ENCODE results near the gene RAB3A. TPM values are rescaled to one million over a fixed set of nuclear protein-coding genes. Genes with fewer than 3 reads are reported as not detected.

RAB3A gene
- total and polyA plus RNA-seq, 9 of the 15 experiments (the other 6 are each of a cell fraction or from before 2014, with no cell fraction given), result 0.17 to 5.1 (median 0.90) TPM; not detected in 1

DNA sequence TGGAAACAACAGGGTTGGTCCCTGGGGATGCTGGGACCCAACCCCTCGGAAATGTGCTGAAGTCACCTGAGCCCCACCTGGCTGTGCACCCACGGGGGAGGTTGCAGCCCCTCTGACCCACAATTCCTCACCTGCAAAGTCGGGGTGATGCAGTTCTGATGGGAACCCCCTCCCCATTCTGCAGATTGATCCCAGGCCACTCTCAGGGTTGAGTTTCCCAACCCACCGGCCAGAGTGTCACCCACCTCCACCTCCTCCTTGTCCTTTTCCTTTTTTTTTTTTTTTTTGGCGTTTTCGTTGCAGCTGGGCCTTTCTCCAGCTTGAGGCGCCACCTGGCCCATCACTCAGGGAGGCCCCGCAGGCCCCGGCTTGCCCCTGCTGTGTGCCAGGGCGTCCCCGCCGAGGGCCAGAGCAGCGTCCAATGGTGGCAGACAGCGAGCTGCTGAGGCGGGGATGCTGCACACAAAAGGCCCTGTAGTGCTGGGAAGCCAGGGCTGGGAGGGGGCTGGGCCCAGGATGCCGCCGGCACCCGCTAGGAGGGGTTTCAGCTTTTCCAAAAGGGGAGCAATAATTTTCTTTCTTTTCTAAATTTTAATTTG lies 46.3 kb downstream of the RAB3A start (continued):
- TF ChIP-seq ZBTB9 (CRISPR knock-in tag; IDR thresholded peaks at IDR 0.05), result 0 out of 2 replicates have a peak, but pooled peaks have one; percentile 13

DNA sequence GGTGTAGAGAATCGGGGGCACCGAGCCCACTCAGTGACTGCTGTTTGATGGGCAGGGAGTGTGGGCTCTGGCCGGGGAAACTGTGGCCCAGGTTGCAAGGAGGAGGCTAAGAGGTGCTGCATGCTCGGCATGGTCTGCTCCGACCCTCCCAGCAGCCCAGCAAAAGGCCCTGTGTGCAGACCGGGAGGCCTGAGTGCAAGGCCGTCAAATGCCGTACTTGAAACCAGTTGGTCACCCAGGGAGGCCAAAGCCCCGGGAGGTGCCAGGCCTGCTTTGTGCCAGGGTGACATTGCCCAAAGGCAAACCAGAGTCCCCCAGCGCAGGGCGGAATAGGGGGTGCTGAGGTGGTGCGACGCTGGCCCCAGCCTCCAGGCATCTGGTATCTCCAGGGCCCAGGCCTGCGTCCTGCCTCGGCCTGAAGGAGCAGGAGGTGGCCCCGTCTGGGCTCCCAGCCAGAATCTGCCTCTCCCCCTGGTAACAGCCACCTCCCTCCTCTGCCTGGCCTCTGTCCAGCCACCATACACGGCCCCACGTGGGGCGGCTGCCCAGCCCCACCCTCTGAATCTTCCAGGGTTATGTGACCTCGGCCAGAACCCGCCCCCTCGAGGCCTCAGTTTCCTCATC lies 46.9 kb downstream of the RAB3A start:
- DNase-seq (ENCODE audit: extremely low read depth in 1 of 4, low spot score in 3 of 4) (peak; percentile 89 to 98 (median 92)), ATAC-seq (peak; percentile 60), FAIRE-seq (peak; percentile 98)
- intact Hi-C loops (cut with micrococcal nuclease) (loop anchor here (10.0 kb wide), 2 partner anchors 92 to 212 kb away; no protein-coding TSS in a partner anchor), in situ Hi-C loops (cut with MboI) (no loop called here)
- H2AFZ ChIP-seq (ENCODE audit: low read depth, low read length), result no peak overlapping the region
- peaks cover 63% of the 10 kb centered on the region for H3K79me2 ChIP-seq (ENCODE audit: control insufficient read depth, insufficient read depth, low read length)
- H3K4me2 ChIP-seq (ENCODE audit: insufficient read depth, low read length), result peak overlapping the region; percentile 64
- H3K36me3 ChIP-seq (ENCODE audit: control insufficient read depth, insufficient read depth, low read length), result peaks cover 48% of the 10 kb centered on the region; the same call in 2 of the 3 replicates
- ChIA-PET POLR2A (interaction anchor here (1.2 kb wide), 1 partner anchor 14 kb away, joined by 4 read pairs; no protein-coding TSS in a partner anchor), CTCF (ENCODE audit: low intra/inter-chr PET ratio) (interaction anchor here (0.6 to 1.1 kb wide), 3 partner anchors 11 to 94 kb away, joined by 3 to 5 read pairs (median 4); no protein-coding TSS in a partner anchor)
- H3K27ac ChIP-seq (ENCODE audit: extremely low read depth, low read depth, low read length), result peak overlapping the region; percentile 53
- peak overlapping the region; percentile 4 to 87; a peak in 3 of 4 replicates for H3K9ac ChIP-seq (ENCODE audit: insufficient read depth in 1 of 2, low read depth in 2 of 2, low read length in 2 of 2)
- H3K9me1 ChIP-seq (ENCODE audit: control insufficient read depth, insufficient read depth, low read length), result peaks cover 3% of the 10 kb centered on the region
- 13% methylated on average over 22 of the region's 22 CpGs for WGBS (ENCODE audit: insufficient coverage, low coverage, missing lambda C conversion rate)
- H3K27me3 ChIP-seq (ENCODE audit: control insufficient read depth in 2 of 2, insufficient read depth in 2 of 2, low read length in 2 of 2), result no peaks in the 10 kb centered on the region
- no peak overlapping the region for H3K4me3 ChIP-seq
- H4K20me1 ChIP-seq (replicated peaks; ENCODE audit: control insufficient read depth, insufficient read depth, low read length), result peaks cover 23% of the 10 kb centered on the region
- BruUV-seq (replicated peaks), result TSS peak; percentile 21
- no peaks in the 10 kb centered on the region for H3K9me3 ChIP-seq (replicated peaks; ENCODE audit: control insufficient read depth, insufficient read depth, low read depth, low read length)
- peaks cover 42 to 78% of the 10 kb centered on the region in 2 experiments for H3K4me1 ChIP-seq (replicated peaks in 1 of 2; ENCODE audit: control insufficient read depth in 2 of 2, insufficient read depth in 2 of 2, low read length in 2 of 2)
- TF ChIP-seq ASH1L (IDR thresholded peaks at IDR 0.05; ENCODE audit: borderline replicate concordance, low read depth, partially characterized antibody) (no peak), PML (IDR thresholded peaks at IDR 0.05; ENCODE audit: low read length) (peak; percentile 53; the same call in 1 of the 2 replicates), ZNF586 (CRISPR knock-in tag; conservative IDR thresholded peaks at IDR 0.05) (no peak), TEAD1 (CRISPR knock-in tag; IDR thresholded peaks at IDR 0.05) (peak; percentile 31 to 54; a peak in 1 of 4 replicates), ZNF583 (CRISPR knock-in tag; IDR thresholded peaks at IDR 0.05) (peak; percentile 59; the same call in 1 of the 2 replicates), POLR2G (IDR thresholded peaks at IDR 0.05; ENCODE audit: low read depth, low read length) (peak; percentile 68), RHOXF2B (CRISPR knock-in tag; conservative IDR thresholded peaks at IDR 0.05) (no peak)
- TF ChIP-seq, protein P1, sequence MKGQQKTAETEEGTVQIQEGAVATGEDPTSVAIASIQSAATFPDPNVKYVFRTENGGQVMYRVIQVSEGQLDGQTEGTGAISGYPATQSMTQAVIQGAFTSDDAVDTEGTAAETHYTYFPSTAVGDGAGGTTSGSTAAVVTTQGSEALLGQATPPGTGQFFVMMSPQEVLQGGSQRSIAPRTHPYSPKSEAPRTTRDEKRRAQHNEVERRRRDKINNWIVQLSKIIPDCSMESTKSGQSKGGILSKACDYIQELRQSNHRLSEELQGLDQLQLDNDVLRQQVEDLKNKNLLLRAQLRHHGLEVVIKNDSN (CRISPR knock-in tag; IDR thresholded peaks at IDR 0.05), result peak; percentile 95
